ENCODE results near the gene SEMA3C. TPM values are rescaled to one million over a fixed set of nuclear protein-coding genes. Genes with fewer than 3 reads are reported as not detected.
A peak's percentile ranks its signal among the peaks of the same experiment; 100 is the strongest.

Gene SEMA3C
- total and polyA plus RNA-seq, 2 donors (not counting 1 experiment from before 2014, with no cell fraction given), result 310 to 322 TPM

- Histone ChIP-seq H3K27me3 (ENCODE audit: control insufficient read depth, insufficient read depth, low read length) (no peaks in the 10 kb centered on the region), H4K20me1 (ENCODE audit: control insufficient read depth, extremely low read depth, insufficient read depth, low read length) (no peaks in the 10 kb centered on the region), H3K36me3 (ENCODE audit: control insufficient read depth, insufficient read depth, low read length) (no peaks in the 10 kb centered on the region), H3K4me2 (ENCODE audit: extremely low read depth, insufficient read depth, low read length) (no peak overlapping the region), H3K79me2 (ENCODE audit: control insufficient read depth, insufficient read depth, low read length) (peaks cover 70% of the 10 kb centered on the region), H3K27ac (ENCODE audit: insufficient read depth, low read length) (no peak overlapping the region), H3K9ac (ENCODE audit: insufficient read depth, low read length) (no peak overlapping the region), H3K9me3 (ENCODE audit: control insufficient read depth, insufficient read depth, low read depth, low read length) (no peaks in the 10 kb centered on the region), H2AFZ (ENCODE audit: low read length) (no peak overlapping the region), H3K4me1 (ENCODE audit: control insufficient read depth, extremely low read depth, insufficient read depth, low read length) (peaks cover 4% of the 10 kb centered on the region), H3K4me3 (replicated peaks in 1 of 4; ENCODE audit: control extremely low read depth in 1 of 4, insufficient read depth in 1 of 4, low read depth in 3 of 4, low read length in 4 of 4) (no peak overlapping the region)
- DNase-seq (ENCODE audit: low read depth in 2 of 2), result peak in 1 of 2 donors; percentile 46
- TF ChIP-seq CTCF (conservative IDR thresholded peaks at IDR 0.05 in 1 of 2, IDR thresholded peaks at IDR 0.05 in 1 of 2; ENCODE audit: low read depth in 1 of 2, low read length in 2 of 2), result no peak
- TF ChIP-seq EZH2 (IDR thresholded peaks at IDR 0.05; ENCODE audit: low read length, missing control alignments), result no peak
These were observed 71.0 kb downstream of the SEMA3C start for GRCh38 chr7:80847895-80848294.

- H3K27ac ChIP-seq (ENCODE audit: insufficient read depth, low read length), result no peak overlapping the region
- no peak overlapping the region for H3K4me2 ChIP-seq (ENCODE audit: extremely low read depth, insufficient read depth, low read length)
- TF ChIP-seq EZH2 (IDR thresholded peaks at IDR 0.05; ENCODE audit: low read length, missing control alignments), result no peak
- TF ChIP-seq CTCF (conservative IDR thresholded peaks at IDR 0.05 in 1 of 2, IDR thresholded peaks at IDR 0.05 in 1 of 2; ENCODE audit: low read depth in 1 of 2, low read length in 2 of 2), result no peak
- no peaks in the 10 kb centered on the region for H3K36me3 ChIP-seq (ENCODE audit: control insufficient read depth, insufficient read depth, low read length)
- no peaks in the 10 kb centered on the region for H4K20me1 ChIP-seq (ENCODE audit: control insufficient read depth, extremely low read depth, insufficient read depth, low read length)
- peaks cover 7% of the 10 kb centered on the region for H3K4me1 ChIP-seq (ENCODE audit: control insufficient read depth, extremely low read depth, insufficient read depth, low read length)
- peaks cover 73% of the 10 kb centered on the region for H3K79me2 ChIP-seq (ENCODE audit: control insufficient read depth, insufficient read depth, low read length)
- no peaks in the 10 kb centered on the region for H3K9me3 ChIP-seq (ENCODE audit: control insufficient read depth, insufficient read depth, low read depth, low read length)
- H3K27me3 ChIP-seq (ENCODE audit: control insufficient read depth, insufficient read depth, low read length), result no peaks in the 10 kb centered on the region
- peak in 1 of 2 donors; percentile 63 for DNase-seq (ENCODE audit: low read depth in 2 of 2)
- H3K4me3 ChIP-seq (replicated peaks in 1 of 4; ENCODE audit: control extremely low read depth in 1 of 4, insufficient read depth in 1 of 4, low read depth in 3 of 4, low read length in 4 of 4), result no peak overlapping the region
- no peak overlapping the region for H3K9ac ChIP-seq (ENCODE audit: insufficient read depth, low read length)
- no peak overlapping the region for H2AFZ ChIP-seq (ENCODE audit: low read length)
These were observed 71.8 kb downstream of the SEMA3C start for GRCh38 chr7:80847027-80847426.

- Histone ChIP-seq H3K4me1 (ENCODE audit: control insufficient read depth, extremely low read depth, insufficient read depth, low read length) (peaks cover 5% of the 10 kb centered on the region), H2AFZ (ENCODE audit: low read length) (no peak overlapping the region), H3K9me3 (ENCODE audit: control insufficient read depth, insufficient read depth, low read depth, low read length) (no peaks in the 10 kb centered on the region), H3K36me3 (ENCODE audit: control insufficient read depth, insufficient read depth, low read length) (no peaks in the 10 kb centered on the region), H3K4me3 (replicated peaks in 1 of 4; ENCODE audit: control extremely low read depth in 1 of 4, insufficient read depth in 1 of 4, low read depth in 3 of 4, low read length in 4 of 4) (no peak overlapping the region), H4K20me1 (ENCODE audit: control insufficient read depth, extremely low read depth, insufficient read depth, low read length) (no peaks in the 10 kb centered on the region), H3K9ac (ENCODE audit: insufficient read depth, low read length) (no peak overlapping the region), H3K27ac (ENCODE audit: insufficient read depth, low read length) (no peak overlapping the region), H3K27me3 (ENCODE audit: control insufficient read depth, insufficient read depth, low read length) (no peaks in the 10 kb centered on the region), H3K79me2 (ENCODE audit: control insufficient read depth, insufficient read depth, low read length) (peaks cover 75% of the 10 kb centered on the region), H3K4me2 (ENCODE audit: extremely low read depth, insufficient read depth, low read length) (no peak overlapping the region)
- TF ChIP-seq CTCF (conservative IDR thresholded peaks at IDR 0.05 in 1 of 2, IDR thresholded peaks at IDR 0.05 in 1 of 2; ENCODE audit: low read depth in 1 of 2, low read length in 2 of 2), result no peak
- no peak for TF ChIP-seq EZH2 (IDR thresholded peaks at IDR 0.05; ENCODE audit: low read length, missing control alignments)
- peak; percentile 17 to 51 for DNase-seq (ENCODE audit: low read depth in 2 of 2)
These were observed 73.9 kb downstream of the SEMA3C start for GRCh38 chr7:80844916-80845315.
